ENCODE results near the gene KRT39.
"Not testable (repeated sequence)": the region's sequence is repeated elsewhere in the genome, so short reads cannot be mapped to it uniquely, and the experiment has no call there.

The KRT39 gene

DNA sequence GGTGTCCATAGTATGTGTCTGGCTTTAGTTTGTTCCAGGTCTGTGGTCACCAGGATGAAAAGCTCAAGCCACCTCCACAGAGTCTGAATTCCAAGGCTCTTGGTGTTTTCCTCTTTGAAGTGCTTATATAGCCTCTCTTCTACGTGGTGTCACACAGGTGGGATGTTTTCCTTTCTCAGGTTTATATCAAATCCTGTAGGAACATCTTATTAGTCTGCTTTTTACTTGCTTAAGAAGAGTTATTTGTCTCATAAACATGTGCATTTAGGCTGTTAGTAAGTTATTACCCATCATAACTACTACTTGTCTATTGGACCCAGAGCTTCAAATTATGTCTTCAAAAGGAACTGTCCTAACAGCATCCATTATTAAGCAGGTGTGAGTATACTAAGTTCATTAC lies at the start of gene KRT39:
Gene KRT39 (minus strand): TSS at position 101 of the 400 bp plus-strand sequence. CDS start 92 bp downstream, at position 9.
- no peak for DNase-seq

DNA sequence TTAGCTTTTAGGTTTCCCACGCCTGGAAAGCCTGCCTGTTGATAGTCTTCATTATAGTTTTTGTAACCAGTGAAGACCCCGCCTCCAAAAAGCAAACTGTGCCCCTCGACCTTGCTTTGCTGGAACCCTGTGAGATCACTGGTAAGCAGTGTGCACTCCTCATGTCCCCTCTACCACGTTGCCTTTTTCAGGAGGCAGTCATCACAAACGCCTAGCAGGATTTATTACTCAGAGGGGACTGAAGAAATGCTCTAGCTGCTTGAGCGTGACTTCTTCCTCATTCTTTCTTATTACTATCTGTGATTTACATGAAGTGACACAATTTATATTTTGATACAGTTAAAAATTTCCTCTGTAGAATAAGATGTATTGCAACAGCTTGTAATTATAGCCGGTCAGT lies 48.7 kb upstream of the KRT39 start:
- no peak for DNase-seq

DNA sequence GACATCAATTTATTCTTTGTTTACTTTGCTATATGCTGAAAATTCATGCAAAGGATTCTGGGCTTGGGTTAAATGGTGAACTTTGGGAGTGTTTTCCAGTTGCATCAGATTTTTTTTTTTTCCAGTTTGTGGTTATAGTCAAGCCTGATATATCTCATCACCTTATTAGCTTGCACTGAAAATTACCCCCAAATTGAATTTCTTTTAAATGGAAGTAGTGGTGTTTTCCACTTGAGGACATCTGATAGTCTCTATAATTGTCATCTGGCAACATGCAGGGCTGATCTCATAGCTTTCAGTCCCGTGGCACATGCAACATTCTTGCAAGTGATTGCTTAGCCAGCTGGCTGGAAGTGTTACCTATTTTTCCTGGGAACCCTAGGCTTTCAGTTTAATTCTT lies 46.9 kb upstream of the KRT39 start:
- no peak for DNase-seq

DNA sequence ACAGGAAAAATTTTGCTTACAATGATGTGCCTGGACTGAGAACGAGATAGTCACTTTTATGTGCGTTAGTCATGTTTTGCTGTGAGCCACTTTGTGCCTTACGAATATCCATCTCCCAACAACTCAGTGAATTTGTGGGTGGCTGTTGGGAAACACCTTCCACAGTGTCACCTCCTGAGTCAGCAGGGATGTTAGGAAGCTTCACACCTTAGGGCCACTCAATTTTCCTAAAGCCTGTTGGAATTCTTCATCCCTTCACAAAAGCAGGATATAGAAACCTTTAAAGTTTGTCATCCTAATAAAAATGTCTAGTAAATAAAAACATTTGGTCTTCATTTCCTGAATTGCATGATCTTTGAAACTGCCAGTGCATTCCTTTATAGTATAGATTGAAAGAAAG lies 46.4 kb upstream of the KRT39 start:
- no peak for DNase-seq

DNA sequence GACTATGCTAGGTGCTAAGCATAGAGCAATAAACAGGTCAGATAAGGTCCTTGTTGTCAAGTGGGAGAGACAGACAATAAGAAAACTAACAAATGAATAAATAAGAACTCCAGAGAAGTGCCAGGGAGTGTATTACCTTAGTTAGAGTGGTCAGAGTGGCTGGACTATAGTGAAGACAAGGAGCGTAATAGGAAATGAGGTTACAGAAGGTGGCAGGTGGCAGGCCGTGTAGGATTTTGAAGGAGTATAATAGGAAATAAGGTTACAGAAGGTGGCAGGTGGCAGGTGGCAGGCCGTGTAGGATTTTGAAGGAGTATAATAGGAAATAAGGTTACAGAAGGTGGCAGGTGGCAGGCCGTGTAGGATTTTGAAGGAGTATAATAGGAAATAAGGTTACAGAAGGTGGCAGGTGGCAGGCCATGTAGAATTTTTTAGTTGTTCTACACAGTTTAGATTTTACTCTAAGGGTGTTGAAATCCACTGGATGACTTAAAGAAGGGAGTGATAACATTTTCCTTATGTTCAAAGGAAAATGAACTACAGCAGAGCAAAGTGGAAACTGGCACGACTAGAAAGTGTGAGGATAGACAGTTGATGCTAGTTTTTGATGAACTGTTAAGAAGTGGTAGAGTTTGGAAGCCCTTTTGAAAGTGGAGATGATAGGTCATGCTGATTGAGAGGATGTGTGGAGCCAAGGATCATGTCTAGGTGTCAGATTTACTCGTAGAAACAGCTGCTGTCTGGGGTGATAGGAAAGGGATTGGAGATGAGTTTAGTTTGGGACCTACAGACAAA lies 45.8 kb upstream of the KRT39 start:
- no peak for DNase-seq

DNA sequence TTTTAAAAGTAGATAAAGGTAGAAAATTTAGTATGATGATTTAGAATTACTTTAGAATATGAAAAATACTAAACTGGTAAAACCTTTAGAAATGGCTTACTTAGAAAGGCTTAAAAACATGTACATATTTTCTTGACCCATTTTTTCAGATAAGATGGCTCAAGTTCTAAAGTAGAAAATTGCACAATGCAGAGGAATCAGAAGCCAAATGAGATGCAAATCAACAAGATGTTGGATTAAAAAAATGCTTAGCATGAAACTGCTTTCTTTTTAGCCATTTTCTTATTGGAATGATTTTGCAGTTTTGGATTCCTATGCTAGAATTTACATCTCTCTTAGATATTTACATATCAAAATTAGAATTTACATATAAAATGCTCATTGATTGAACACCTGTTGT lies 43.7 kb upstream of the KRT39 start:
- no peak for DNase-seq

DNA sequence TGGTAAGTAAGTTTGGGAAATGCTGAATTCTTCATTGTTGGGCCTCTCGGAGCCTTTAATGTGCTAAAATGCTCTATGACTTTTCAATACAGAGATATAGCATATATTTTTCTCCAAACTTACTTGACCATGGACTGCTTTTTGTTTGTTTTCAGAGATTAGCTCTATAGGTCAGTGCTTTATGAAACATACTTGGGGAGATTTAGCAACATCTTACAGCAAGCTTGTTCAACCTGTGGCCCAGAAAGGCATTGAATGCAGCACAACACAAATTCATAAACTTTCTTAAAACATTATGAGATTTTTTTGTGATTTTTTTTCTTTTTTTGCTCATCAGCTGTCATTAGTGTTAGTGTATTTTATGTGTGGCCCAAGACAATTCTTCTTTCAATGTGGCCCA lies 43.2 kb upstream of the KRT39 start:
- DNase-seq = no peak

DNA sequence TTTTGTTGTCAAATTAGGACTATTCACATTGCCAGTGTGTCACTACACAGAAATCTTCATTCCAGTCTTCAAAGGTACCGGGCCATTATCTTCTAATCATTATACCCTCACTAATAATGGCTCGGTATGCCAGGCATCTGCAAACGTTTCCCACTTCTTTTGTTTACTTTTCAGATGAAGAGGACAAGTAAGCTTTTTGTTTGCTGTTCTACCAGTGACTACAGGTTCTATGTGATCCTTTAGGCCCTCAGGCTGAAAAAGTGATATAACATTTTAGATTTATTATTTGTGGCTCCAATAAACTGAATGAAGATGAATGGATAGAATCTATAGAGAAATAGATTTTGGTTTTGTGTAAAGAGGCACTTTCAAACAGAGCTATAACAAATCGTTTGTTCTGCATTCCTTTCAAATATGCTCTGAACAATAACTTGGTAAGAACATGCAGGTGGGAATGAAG lies 42.6 kb upstream of the KRT39 start:
- no peak for DNase-seq

DNA sequence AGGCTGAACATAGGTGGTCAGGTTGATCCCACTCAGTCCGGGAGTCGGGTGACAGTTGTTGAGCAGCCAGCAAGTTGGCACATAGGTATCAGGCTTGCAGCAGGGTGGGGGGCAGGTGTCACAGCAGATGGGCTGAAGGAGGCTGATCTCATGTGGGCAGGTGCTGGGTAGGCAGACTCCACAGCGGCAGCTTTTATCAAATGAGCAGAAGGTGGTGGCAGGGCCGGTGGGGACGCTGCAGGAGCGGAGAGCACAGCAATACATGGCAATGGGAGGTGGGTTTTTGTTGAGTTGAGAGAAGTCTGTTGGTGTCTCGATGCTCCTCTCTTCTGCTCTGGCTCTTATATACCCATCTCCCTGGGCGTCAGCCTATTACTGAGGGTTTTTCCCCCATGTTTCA lies 42.1 kb upstream of the KRT39 start, which contains the start of gene KRTAP3-1:
Gene KRTAP3-1 (minus strand): TSS at position 318 of the 400 bp plus-strand sequence. CDS start 54 bp downstream, at position 264.
- DNase-seq = no peak

DNA sequence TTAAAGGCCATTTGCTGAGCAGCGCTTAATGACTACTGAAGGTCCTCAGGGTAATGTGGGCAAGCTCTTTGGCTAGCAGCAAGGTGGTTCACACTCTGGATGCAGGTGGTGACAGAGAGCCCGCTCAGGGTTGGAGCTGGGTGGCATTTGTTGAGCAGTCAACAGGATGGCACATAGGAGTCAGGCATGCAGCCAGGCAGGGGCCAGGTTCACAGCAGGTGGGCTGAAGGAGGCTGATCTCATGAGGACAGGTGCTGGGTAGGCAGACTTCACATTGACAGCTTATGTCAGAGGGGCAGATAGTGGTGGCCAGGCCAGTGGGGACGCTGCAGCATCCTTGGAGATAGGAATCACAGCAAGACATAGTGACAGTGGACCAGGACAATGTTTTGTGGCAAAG lies 37.6 kb upstream of the KRT39 start:
- DNase-seq = no peak

DNA sequence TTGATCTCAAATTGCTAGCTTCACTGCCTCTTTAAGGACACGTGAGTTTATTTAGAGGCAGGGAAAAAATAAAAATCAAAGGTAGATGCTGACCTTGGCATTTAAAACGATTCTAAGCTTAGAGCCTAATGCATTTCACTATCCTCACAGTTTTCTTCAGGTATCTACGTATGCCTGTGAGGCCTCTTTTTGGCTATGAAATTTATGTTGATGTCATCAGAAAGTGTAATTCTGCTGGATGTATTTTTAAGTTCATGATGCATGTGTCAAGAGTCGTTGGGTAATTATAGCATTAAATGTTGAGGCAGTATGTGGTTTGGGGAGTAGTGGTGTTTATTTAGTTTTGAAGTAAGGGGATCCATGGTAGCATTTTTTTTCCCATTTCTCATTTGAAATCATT lies 37.2 kb upstream of the KRT39 start:
- DNase-seq = no peak

DNA sequence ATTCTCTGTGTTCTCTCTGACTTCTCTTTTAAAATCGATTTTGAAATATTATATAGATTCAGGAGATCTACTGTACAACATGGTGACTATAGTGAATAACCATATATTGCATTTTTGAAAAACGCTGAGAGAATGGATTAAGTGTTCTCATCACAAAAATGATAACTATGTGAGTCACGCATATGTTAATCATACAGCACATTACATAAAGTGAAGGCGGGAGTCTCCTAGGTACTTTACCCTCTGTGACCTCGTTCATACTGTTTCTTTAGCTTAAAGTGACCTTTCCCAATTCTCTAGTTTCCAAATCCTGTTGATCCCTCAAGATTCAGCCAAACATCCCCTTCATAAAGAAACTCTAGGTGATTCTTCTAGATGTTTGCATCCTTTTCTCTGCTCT lies 36.1 kb upstream of the KRT39 start:
- no peak for DNase-seq

DNA sequence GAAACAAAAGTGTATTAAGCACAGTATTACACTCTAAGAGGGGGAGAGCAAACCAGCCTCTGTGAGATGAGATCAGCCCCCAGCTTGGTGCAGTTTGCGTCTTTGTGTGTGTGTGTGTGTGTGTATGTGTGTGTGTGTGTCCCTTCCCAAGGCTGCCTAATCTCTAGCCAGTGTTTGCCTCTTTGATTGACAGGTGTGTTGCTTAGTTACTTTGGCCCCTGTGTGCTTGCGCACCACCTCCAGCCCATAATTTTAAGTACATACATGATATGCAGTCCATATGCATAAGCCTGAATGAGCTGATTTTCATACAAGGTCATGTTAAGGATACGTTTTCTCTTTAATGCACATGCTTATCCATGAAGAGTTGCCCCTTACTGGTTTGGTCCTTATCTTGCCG lies 35.0 kb upstream of the KRT39 start:
- no peak for DNase-seq

DNA sequence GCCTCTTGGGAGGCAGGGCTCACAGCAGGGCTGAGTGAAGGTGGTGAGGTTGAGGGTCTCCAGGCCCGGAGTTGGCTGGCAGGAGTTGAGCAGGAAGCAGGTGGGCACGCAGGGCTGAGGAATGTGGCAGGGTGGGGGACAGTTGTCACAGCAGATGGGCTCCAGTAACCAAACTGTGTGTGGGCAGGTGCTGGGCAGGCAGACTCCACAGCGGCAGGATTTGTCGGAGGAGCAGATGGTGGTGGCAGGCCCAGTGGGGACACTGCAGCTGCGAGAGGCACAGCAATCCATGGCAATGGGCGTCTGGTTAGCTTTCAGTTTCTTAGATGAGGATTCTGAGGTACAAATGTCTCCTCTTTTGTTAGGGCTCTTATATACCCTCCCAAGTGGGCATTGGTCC lies 32.8 kb upstream of the KRT39 start, which contains the start of gene KRTAP3-2:
Gene KRTAP3-2 (minus strand): TSS at position 344 of the 400 bp plus-strand sequence. CDS start 53 bp downstream, at position 291.
- DNase-seq = not testable (repeated sequence)

DNA sequence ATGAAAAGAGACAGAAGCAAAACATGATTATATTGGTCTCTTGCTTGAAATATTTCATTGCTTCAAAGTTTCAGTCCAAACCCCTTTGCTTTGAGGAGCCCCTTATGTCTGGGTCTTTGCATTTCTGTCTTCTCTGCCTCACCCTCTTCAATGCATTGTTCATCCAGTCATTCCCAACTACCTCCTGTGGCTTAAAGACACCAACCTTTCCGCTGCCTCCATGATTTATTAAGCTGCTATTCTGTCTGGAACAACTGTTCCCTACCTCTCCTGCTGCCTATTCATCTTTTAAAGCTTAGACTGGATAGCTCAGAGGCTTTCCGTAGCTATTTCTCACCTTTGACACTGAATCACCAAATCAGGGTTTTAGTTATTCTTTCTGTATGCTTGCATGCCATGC lies 30.6 kb upstream of the KRT39 start:
- no peak for DNase-seq

DNA sequence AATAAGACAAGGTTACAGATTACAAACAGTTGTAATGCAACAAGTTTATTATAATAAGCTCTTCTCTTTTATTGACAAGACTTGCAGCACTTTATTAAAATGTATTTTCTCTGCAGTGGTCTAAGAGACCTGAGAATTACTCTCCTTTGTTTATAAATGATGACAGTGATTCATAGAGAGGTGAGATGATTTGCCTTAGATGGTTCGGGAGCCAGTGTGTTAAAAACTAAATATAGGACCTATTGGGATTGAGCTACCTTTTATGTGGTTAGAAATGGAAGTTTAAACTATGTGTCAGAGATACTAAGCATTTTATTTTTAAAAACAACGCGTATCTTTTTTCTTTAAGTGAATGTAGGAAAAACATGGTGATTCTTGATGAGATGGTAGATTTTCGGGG lies 30.1 kb upstream of the KRT39 start:
- DNase-seq = no peak

DNA sequence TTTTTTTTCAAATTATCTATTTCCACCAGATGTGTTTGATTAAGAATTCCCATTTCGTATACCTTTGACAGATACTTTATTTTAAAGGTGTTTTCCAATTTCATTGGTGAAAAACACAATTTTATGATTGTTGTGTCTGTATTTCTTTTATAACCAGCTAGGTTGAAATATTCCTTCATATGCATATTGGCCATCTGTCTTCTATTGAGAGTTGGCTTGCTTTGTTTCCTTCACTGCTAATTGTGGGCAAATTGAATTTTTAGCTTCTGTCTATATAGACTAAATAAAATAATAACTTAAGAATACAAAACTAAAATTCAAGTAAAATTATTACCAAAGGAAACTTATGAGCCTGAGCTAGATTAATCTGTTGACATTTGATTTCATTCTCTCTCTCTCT lies 28.4 kb upstream of the KRT39 start:
- no peak for DNase-seq

DNA sequence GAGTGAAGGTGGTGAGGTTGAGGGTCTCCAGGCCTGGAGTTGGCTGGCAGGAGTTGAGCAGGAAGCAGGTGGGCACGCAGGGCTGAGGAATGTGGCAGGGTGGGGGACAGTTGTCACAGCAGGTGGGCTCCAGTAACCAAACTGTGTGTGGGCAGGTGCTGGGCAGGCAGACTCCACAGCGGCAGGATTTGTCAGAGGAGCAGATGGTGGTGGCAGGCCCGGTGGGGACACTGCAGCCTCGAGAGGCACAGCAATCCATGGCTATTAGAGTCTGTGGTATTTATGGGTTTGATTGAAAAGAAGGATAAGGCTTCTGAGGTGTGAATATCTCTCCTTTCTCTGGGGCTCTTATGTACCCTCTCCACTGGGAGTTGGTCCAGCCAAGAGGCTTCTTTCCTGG lies 27.1 kb upstream of the KRT39 start, which contains the start of gene KRTAP3-3:
Gene KRTAP3-3 (minus strand): TSS at position 326 of the 400 bp plus-strand sequence. CDS start 67 bp downstream, at position 259.
- no peak for DNase-seq

DNA sequence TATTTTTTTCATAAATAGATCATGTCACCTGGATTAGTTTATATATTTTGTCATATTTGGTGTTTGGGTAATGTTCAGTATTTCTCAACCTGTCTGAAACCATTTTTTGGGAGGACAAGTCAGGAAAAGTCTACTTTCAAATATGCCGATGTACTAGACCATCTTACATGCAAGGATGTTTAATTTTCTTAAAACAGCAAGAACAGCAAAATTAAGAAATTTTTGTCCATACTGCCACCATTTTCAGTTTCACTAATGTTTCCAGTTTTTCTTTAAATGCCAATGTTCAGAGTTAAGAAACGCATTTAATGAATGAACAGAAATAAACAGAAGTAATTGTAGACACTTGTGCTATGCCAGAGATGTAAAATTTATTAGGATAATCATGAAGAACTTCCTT lies 26.3 kb upstream of the KRT39 start:
- no peak for DNase-seq

DNA sequence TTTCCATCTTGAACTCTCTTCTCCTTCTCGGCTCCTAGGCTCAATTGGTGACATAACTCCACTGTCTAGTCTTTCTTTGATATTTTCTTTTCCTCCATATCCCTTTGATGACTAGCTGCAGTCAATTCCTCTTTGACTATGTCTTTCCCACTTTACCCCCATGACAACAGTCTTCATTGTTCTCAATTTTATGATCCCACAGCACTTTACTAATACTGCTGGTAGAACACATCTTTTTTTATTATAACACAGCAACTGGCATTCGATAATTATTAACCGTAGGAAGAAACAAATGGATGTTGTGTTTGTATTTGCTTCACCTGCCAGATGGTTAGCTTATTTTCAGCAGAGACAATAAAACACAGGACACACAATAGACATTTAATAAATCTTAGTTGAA lies 25.9 kb upstream of the KRT39 start:
- DNase-seq = no peak

DNA sequence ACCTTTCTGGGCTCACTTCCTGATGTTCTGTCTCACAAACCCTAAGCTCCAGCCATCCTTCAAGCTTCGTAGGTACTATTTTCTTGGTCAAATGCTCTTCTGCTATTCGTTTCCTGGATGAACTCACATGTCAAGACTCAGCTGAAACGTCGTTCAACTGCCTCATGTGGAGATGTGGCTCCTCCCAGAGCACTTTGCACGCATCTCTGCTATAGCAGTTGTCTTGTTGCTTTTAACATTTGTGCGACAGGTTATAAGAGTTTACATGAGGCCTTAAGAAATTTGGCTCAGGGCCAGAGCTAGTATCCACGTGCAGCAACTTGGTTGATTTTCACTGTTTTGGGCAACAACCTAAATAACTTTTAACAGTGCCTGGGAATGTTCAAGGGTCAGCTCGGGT lies 20.2 kb upstream of the KRT39 start:
- DNase-seq = no peak

DNA sequence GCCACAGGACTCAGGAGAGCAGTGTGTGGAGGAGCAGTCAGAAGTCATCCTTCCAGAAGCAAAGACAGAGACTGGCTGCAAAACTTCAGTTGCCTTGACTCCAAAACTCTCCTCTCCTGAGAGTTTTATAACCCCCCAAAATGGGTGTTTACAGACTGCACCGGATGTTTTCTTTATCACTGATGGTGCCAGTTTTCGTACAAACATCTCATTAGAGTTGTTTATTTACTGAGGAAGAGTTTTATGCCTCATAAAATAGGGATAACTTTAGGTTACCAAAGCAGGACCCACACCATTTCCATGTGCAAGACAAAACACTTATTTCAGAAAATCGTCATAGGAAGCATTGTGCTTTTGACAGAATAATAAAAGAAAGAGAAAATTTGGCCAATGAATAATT lies 17.5 kb upstream of the KRT39 start, which contains the start of gene KRT40:
Gene KRT40 (minus strand): TSS at position 101 of the 400 bp plus-strand sequence. CDS start 53 bp downstream, at position 48.
- no peak for DNase-seq

DNA sequence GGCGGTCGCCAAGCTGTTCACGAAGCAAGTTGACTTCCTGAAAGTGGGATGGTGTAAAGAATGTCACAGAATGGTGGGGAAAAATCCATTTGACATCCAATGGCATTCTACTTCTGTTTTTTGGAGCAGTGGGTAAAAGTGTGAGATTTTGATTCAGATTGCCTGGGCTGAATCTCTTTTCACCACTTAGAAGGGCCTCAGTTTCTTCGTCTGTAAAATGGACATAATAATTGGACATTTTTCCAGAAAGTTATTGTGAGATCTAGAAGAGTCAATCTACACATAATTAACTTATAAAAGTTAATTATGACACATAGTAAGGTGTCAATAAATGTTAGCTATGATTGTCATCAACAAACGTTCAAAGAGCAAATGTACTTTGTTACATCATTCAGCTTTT lies 14.4 kb upstream of the KRT39 start:
- DNase-seq = no peak

DNA sequence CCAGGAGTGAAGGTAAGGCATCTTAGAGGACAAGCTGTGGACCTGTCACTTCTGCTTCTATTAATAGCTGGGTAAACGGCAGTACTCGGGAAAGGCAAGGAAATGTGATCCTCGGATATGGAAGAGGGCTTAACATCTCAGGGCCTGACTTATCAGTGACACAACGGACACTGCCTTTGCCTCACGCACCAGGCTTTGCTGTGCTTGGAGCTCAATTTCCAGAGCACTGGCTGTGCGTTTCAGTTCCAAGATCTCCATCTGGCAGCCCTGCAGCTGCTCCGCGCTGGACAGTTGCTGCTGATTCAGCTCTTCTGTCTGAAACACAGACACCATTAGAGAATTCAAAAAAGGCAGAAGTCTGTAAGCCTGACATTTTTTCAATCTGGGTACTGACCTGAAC lies 13.8 kb upstream of the KRT39 start:
- no peak for DNase-seq

DNA sequence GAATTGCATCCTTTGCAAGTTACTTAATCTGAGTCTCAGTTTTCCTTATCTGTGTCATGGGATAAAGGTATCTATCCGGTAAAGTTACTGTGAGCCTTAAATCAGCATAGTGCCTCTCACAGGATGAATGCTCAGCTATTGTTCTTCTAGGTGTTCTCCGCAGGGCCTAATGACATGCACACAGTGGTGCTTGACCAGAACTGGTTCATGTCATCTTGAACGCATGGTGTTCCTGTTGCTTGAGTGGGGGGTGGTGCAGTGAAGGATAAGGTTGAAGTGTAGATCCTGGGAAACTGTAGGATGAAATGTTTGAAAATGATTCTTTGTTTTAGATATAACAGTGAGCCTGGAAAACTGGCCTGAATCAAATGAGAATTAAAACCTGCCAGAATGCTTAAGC lies 13.4 kb upstream of the KRT39 start:
- no peak for DNase-seq
